Adrenal gland (tissue), 12 donors: ENCODE measurements around the gene PHF11. TPM values are rescaled to one million over a fixed set of nuclear protein-coding genes. Genes with fewer than 3 reads are reported as not detected.

Experiments
- DNase-seq, 7 donors: peaks; one replicate each; pipeline ENCODE4 v3.0.0-alpha.2; 2019 to 2020
- H3K27ac ChIP-seq, 5 donors: fragments of 200-600 bp; sonication (generic) in 4 of 5; 1 replicate in 3 of 5; 2 replicates in 2 of 5; pipeline versions ENCODE4 v1.5.1 to v1.8.0; 2016 to 2020; ENCODE audit warnings: mild to moderate bottlenecking in 1 of 5
- H3K27me3 ChIP-seq: fragments of 200-600 bp; 2 replicates; pipeline ENCODE4 v1.8.0; 2021
- H3K36me3 ChIP-seq, 2 donors: fragments of 200-600 bp; replicated peaks in 1 of 2; 1 replicate in 1 of 2; 2 replicates in 1 of 2; pipeline versions ENCODE4 v1.5.1 to v1.8.0; 2018 to 2022
- H3K4me1 ChIP-seq, 2 donors: fragments of 200-600 bp; replicated peaks in 1 of 2; 1 replicate in 1 of 2; 2 replicates in 1 of 2; pipeline versions ENCODE4 v1.5.1 to v1.8.0; 2018 to 2021
- H3K4me3 ChIP-seq, 4 donors: fragments of 200-600 bp; sonication (generic) in 3 of 4; one replicate each; pipeline ENCODE4 v1.5.1; 2016 to 2018
- H3K9me3 ChIP-seq, 3 donors: fragments of 200-600 bp; sonication (generic) in 1 of 3; replicated peaks in 1 of 3; 1 replicate in 2 of 3; 2 replicates in 1 of 3; pipeline versions ENCODE4 v1.5.1 to v1.8.0; 2016 to 2021
- POLR2A ChIP-seq, 2 donors: fragments of 450-650 bp; IDR thresholded peaks; one replicate each; pipeline ENCODE4 v1.6.1; 2017; ENCODE audit warnings: antibody characterized with exemption in 2 of 2, mild to moderate bottlenecking in 2 of 2, moderate library complexity in 1 of 2
- WGBS, 4 donors: extraction: QIAGEN DNeasy Blood & Tissue Kit in 2 of 4; methylation state at CpG; one replicate each; pipeline versions ENCODE4 v1.1.5 to v1.1.7; 2013 to 2017; 5-methylcytosine and 5-hydroxymethylcytosine counted together
- intact Hi-C, 2 donors: fragments of 100-400 bp; cut with DNase I; formaldehyde crosslinking; loops; one replicate each; pipeline versions ENCODE4 v1.14.1 to v1.15.0; 2022 to 2023
- polyA plus RNA-seq, 3 donors: library from polyadenylated mRNA; stranded (reverse); fragments of 200-250 nt in 2 of 3; fragments of 350-450 nt in 1 of 3; fragmentation: Illumina TruSeq in 1 of 3; extraction: RNeasy Lipid Tissue Mini Kit (QIAGEN cat#74804) in 1 of 3; gene quantifications; one replicate each; pipeline ENCODE4 v1.2.3, GENCODE V29; 2013 to 2014
- total RNA-seq, 9 donors: library from RNA; depleted of rRNA in 4 of 9; stranded (reverse); fragments of >200 nt in 4 of 9; fragments of 120-200 nt in 1 of 9; fragmentation: NEBNext Ultra II Directional in 1 of 9; extraction: Animal tissue kit (Norgen Biotek cat#: 25700) in 1 of 9; gene quantifications; one replicate each; pipeline versions ENCODE4 v1.1.0 to v1.2.4, GENCODE V29; 2013 to 2023
- TF ChIP-seq, protein P1 (sequence below), 6 experiments: fragments of 450-650 bp in 4 of 6; fragments of 200-600 bp in 2 of 6; sonication (generic) in 1 of 6; IDR thresholded peaks; 1 replicate in 5 of 6; 2 replicates in 1 of 6; pipeline versions ENCODE4 v1.5.1 to v1.8.0; 2016 to 2021; ENCODE audit warnings: antibody characterized with exemption in 6 of 6, mild to moderate bottlenecking in 2 of 6, moderate library complexity in 1 of 6
- donor health status: healthy with polysubstance abuse.
- donor health status: Bipolar disorder and iron deficiency.
- donor health status: DM: yes; HTN: yes; CAD: no.
- donor health status: DM: no; HTN: no; CAD: no.
- donor health status: DM: no; HTN: no; CAD: no.
- donor health status: DM: yes; HTN: yes; CAD: no.

The PHF11 gene
- total and polyA plus RNA-seq, 12 donors: 23.8 to 136 (median 64.2) TPM

DNA sequence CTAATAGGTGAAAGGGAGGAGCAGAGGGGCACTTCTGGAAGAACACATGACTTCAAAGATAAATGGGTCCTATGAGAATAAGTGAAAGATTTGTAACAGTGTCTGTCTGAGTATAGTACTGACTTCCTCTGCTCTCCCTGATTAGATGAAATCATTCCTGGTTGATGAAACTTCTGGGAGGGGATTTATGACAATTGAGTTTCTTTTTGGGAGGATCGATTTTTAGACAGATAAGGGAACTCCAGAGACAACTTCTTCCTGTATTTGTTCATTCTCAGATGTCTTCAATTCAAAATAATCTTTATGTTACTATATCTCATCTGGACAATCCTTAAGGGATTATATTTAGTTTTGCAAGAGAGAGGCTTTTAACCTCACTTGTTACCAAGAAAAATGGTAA, 31.7 kb upstream of the PHF11 start:
- Histone ChIP-seq H3K27ac (no peak overlapping the region), H3K4me3 (no peak overlapping the region), H3K4me1 (no peaks in the 10 kb centered on the region), H3K27me3 (no peaks in the 10 kb centered on the region), H3K36me3 (peaks cover 0 to 35% of the 10 kb centered on the region in 2 donors), H3K9me3 (no peaks in the 10 kb centered on the region)
- intact Hi-C loops: loop anchor here in 1 of 2 donors (10.0 kb wide), 1 partner anchor 141 kb away; no protein-coding TSS in a partner anchor
- no peak for TF ChIP-seq POLR2A (IDR thresholded peaks at IDR 0.05)
- TF ChIP-seq, protein P1, sequence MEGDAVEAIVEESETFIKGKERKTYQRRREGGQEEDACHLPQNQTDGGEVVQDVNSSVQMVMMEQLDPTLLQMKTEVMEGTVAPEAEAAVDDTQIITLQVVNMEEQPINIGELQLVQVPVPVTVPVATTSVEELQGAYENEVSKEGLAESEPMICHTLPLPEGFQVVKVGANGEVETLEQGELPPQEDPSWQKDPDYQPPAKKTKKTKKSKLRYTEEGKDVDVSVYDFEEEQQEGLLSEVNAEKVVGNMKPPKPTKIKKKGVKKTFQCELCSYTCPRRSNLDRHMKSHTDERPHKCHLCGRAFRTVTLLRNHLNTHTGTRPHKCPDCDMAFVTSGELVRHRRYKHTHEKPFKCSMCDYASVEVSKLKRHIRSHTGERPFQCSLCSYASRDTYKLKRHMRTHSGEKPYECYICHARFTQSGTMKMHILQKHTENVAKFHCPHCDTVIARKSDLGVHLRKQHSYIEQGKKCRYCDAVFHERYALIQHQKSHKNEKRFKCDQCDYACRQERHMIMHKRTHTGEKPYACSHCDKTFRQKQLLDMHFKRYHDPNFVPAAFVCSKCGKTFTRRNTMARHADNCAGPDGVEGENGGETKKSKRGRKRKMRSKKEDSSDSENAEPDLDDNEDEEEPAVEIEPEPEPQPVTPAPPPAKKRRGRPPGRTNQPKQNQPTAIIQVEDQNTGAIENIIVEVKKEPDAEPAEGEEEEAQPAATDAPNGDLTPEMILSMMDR (IDR thresholded peaks at IDR 0.05): no peak
- 61 to 89% (median 84%) methylated on average over 1 of the region's 1 CpG for WGBS, 4 donors
- no peak for DNase-seq

DNA sequence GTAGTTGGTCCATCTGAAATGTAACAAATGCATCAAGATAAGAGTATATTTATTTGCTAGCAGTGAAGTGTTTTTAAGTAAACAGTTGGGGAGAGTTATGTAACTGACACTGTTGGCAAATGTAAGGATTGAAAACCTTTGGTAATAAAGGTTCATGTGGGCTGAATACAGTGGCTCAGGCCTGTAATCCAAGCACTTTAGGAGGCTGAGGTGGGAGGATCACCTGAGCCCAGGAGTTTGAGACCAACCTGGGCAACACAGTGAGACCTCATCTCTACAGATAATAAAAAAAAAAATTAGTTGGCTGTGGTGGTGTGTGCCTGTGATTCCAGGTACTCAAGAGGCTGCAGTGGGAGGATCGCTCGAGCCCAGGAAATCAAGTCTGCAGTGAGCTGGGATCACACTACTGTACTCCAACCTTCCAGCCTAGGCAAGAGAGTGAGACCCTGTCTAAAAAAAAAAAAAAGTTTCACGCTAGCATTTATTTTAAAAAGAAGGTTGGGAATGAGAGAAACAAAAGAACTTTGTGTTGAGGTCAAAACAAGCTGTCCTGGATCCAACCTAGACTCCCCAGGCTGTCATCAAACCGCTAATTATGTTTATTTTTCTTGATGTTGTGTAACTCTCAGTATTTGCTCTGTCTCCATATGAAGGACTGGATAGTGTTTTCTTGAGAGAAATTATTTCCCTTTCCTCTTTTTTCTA, 31.0 kb upstream of the PHF11 start:
- intact Hi-C loops: loop anchor here in 1 of 2 donors (10.0 kb wide), 1 partner anchor 140 kb away; no protein-coding TSS in a partner anchor
- Histone ChIP-seq H3K27me3 (no peaks in the 10 kb centered on the region), H3K27ac (no peak overlapping the region), H3K4me3 (no peak overlapping the region), H3K4me1 (no peaks in the 10 kb centered on the region), H3K36me3 (peaks cover 0 to 36% of the 10 kb centered on the region in 2 donors), H3K9me3 (no peaks in the 10 kb centered on the region)
- no peak for TF ChIP-seq POLR2A (IDR thresholded peaks at IDR 0.05)
- TF ChIP-seq, protein P1 (IDR thresholded peaks at IDR 0.05): no peak
- 78 to 96% (median 92%) methylated on average over 4 of the region's 4 CpGs for WGBS, 4 donors
- DNase-seq: no peak

DNA sequence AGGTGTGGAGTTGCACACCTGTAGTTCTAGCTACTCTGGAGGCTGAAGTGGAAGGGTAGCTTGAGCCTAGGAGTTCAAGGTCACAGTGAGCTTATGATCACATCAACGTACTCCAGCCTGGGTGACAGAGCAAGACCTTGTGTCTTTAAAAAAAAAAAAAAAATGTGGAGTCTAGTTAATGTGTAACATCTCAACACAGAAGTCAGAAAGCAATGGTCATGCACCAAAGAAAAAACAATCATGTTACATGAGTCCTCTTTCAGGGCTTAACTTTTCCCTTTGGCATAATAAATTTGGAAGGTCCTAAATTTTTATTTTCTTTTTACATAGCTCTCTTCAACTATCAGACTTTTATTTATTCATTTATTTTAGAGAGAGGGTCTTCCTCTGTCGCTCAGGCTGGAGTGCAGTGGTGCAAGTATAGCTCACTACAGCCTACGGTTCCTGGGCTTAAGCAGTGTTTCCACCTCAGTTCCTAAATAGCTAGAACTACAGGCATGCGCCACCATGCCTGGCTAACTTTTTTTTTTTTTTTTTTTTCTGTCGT, 29.4 kb upstream of the PHF11 start:
- H3K27ac ChIP-seq: no peak overlapping the region
- intact Hi-C loops: loop anchor here in 1 of 2 donors (10.0 kb wide), 1 partner anchor 138 kb away; no protein-coding TSS in a partner anchor
- H3K27me3 ChIP-seq: no peaks in the 10 kb centered on the region
- H3K4me1 ChIP-seq: no peaks in the 10 kb centered on the region
- H3K9me3 ChIP-seq: no peaks in the 10 kb centered on the region
- TF ChIP-seq, protein P1 (IDR thresholded peaks at IDR 0.05): no peak
- TF ChIP-seq POLR2A (IDR thresholded peaks at IDR 0.05): no peak
- H3K36me3 ChIP-seq: peaks cover 0 to 32% of the 10 kb centered on the region in 2 donors
- 79 to 86% (median 84%) methylated on average over 5 of the region's 5 CpGs for WGBS, 4 donors
- no peak overlapping the region for H3K4me3 ChIP-seq
- DNase-seq: no peak

DNA sequence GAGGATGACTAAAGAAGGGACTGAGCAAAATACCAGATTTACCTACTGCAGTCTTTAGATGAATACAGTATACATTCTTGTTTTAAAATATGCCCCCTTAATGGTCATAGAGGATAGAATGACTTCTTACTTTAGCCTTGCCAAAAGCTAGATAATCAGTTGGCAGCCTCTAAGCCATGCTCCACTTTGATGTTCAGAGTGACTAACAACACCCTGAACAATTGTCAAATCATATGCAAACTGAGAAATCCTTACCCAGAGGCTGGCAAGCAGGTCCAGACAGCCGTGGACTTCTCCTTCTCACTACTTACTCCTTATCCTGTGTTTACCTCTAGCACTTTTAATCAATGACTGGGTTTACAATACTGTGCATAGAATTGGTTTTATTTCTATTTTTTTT, 23.6 kb upstream of the PHF11 start:
- H3K4me1 ChIP-seq: peaks cover 0 to 9% of the 10 kb centered on the region in 2 donors
- H3K27me3 ChIP-seq: no peaks in the 10 kb centered on the region
- DNase-seq: peak in 4 of 7 donors; percentile 28 to 57 (median 53)
- H3K4me3 ChIP-seq: no peak overlapping the region
- TF ChIP-seq, protein P1 (IDR thresholded peaks at IDR 0.05): no peak
- TF ChIP-seq POLR2A (IDR thresholded peaks at IDR 0.05): no peak
- no peak overlapping the region for H3K27ac ChIP-seq
- WGBS, 4 donors: 25 to 61% (median 43%) methylated on average over 1 of the region's 1 CpG
- peaks cover 0 to 34% of the 10 kb centered on the region in 2 donors for H3K36me3 ChIP-seq
- intact Hi-C loops: no loop called here
- H3K9me3 ChIP-seq: no peaks in the 10 kb centered on the region
